ENCODE results near the gene RPS6KA4. TPM values are rescaled to one million over a fixed set of nuclear protein-coding genes. Genes with fewer than 3 reads are reported as not detected.
A peak's percentile ranks its signal among the peaks of the same experiment; 100 is the strongest.

Gene RPS6KA4
- total RNA-seq, 1 donor from 2014 or later, result 26.9 TPM

- no peak for DNase-seq (ENCODE audit: low read depth)
These were observed 25.2 kb downstream of the RPS6KA4 start for GRCh38 chr11:64384028-64384737.

- no peak for DNase-seq (ENCODE audit: low read depth)
These were observed 26.3 kb downstream of the RPS6KA4 start for GRCh38 chr11:64384981-64385944.

GRCh38 chr11:64385945-64386704 lies 27.2 kb downstream of the RPS6KA4 start:
- DNase-seq (ENCODE audit: low read depth), result peak; percentile 54

- no peak for DNase-seq (ENCODE audit: low read depth)
These were observed 29.0 kb downstream of the RPS6KA4 start for GRCh38 chr11:64387916-64388315.

GRCh38 chr11:64388894-64389293 lies 29.9 kb downstream of the RPS6KA4 start:
- DNase-seq (ENCODE audit: low read depth), result no peak

GRCh38 chr11:64389851-64390250 lies 30.9 kb downstream of the RPS6KA4 start:
- no peak for DNase-seq (ENCODE audit: low read depth)

GRCh38 chr11:64390558-64390957 lies 31.6 kb downstream of the RPS6KA4 start:
- DNase-seq (ENCODE audit: low read depth), result no peak

GRCh38 chr11:64391839-64392238 lies 32.9 kb downstream of the RPS6KA4 start:
- peak; percentile 11 for DNase-seq (ENCODE audit: low read depth)

GRCh38 chr11:64395545-64396078 lies 36.6 kb downstream of the RPS6KA4 start:
- no peak for DNase-seq (ENCODE audit: low read depth)

- DNase-seq (ENCODE audit: low read depth), result peak; percentile 86
These were observed 37.2 kb downstream of the RPS6KA4 start for GRCh38 chr11:64396079-64396591.

GRCh38 chr11:64400102-64400501 lies 41.1 kb downstream of the RPS6KA4 start:
- peak; percentile 12 for DNase-seq (ENCODE audit: low read depth)

- no peak for DNase-seq (ENCODE audit: low read depth)
These were observed 41.7 kb downstream of the RPS6KA4 start for GRCh38 chr11:64400667-64401066.

GRCh38 chr11:64401775-64402174 lies 42.8 kb downstream of the RPS6KA4 start:
- no peak for DNase-seq (ENCODE audit: low read depth)

- DNase-seq (ENCODE audit: low read depth), result no peak
These were observed 44.1 kb downstream of the RPS6KA4 start for GRCh38 chr11:64403106-64403505.

- peak; percentile 36 for DNase-seq (ENCODE audit: low read depth)
These were observed 47.4 kb downstream of the RPS6KA4 start for GRCh38 chr11:64406221-64406946.

- DNase-seq (ENCODE audit: low read depth), result no peak
These were observed 48.3 kb downstream of the RPS6KA4 start for GRCh38 chr11:64407221-64407620.

- no peak for DNase-seq (ENCODE audit: low read depth)
These were observed 48.7 kb downstream of the RPS6KA4 start for GRCh38 chr11:64407630-64408029.

- no peak for DNase-seq (ENCODE audit: low read depth)
These were observed 50.3 kb downstream of the RPS6KA4 start for GRCh38 chr11:64409278-64409677.

GRCh38 chr11:64409707-64410403 lies 50.9 kb downstream of the RPS6KA4 start:
- DNase-seq (ENCODE audit: low read depth), result peak; percentile 76

GRCh38 chr11:64410404-64410734 lies 51.4 kb downstream of the RPS6KA4 start:
- DNase-seq (ENCODE audit: low read depth), result no peak
